Measurements from ENCODE around the gene OAT. TPM values are rescaled to one million over a fixed set of nuclear protein-coding genes. Genes with fewer than 3 reads are reported as not detected.
A peak's percentile ranks its signal among the peaks of the same experiment; 100 is the strongest.

Gene OAT
- total RNA-seq, 1 donor from 2014 or later, result 106 TPM

- no peak overlapping the region for H3K27ac ChIP-seq (ENCODE audit: low read depth, low read length)
- H3K27me3 ChIP-seq (ENCODE audit: control insufficient read depth in 3 of 3, insufficient read depth in 3 of 3, low read length in 3 of 3), result peaks cover 15 to 26% (median 16%) of the 10 kb centered on the region in 3 donors
- no peak overlapping the region for H3K9ac ChIP-seq (ENCODE audit: low read depth in 1 of 3, low read length in 3 of 3)
- no peak overlapping the region for H3K4me3 ChIP-seq (ENCODE audit: low read length in 3 of 3)
- peaks cover 0 to 5% (median 0%) of the 10 kb centered on the region in 3 donors for H3K4me1 ChIP-seq (ENCODE audit: control insufficient read depth in 3 of 3, insufficient read depth in 3 of 3, low read length in 3 of 3)
- no peaks in the 10 kb centered on the region for H3K36me3 ChIP-seq (ENCODE audit: control insufficient read depth in 3 of 3, insufficient read depth in 3 of 3, low read length in 3 of 3)
- H3K9me3 ChIP-seq (ENCODE audit: control insufficient read depth in 3 of 3, low read length in 3 of 3), result no peaks in the 10 kb centered on the region
Observed at GRCh38 chr10:124459395-124459794, 40.7 kb upstream of the OAT start.

GRCh38 chr10:124458889-124459288 is 40.2 kb upstream of the OAT start:
- no peaks in the 10 kb centered on the region for H3K9me3 ChIP-seq (ENCODE audit: control insufficient read depth in 3 of 3, low read length in 3 of 3)
- H3K4me3 ChIP-seq (ENCODE audit: low read length in 3 of 3), result no peak overlapping the region
- no peak overlapping the region for H3K9ac ChIP-seq (ENCODE audit: low read depth in 1 of 3, low read length in 3 of 3)
- peaks cover 0 to 5% (median 0%) of the 10 kb centered on the region in 3 donors for H3K4me1 ChIP-seq (ENCODE audit: control insufficient read depth in 3 of 3, insufficient read depth in 3 of 3, low read length in 3 of 3)
- H3K27me3 ChIP-seq (ENCODE audit: control insufficient read depth in 3 of 3, insufficient read depth in 3 of 3, low read length in 3 of 3), result peaks cover 16 to 30% (median 17%) of the 10 kb centered on the region in 3 donors
- no peaks in the 10 kb centered on the region for H3K36me3 ChIP-seq (ENCODE audit: control insufficient read depth in 3 of 3, insufficient read depth in 3 of 3, low read length in 3 of 3)
- H3K27ac ChIP-seq (ENCODE audit: low read depth, low read length), result no peak overlapping the region

- H3K4me1 ChIP-seq (ENCODE audit: control insufficient read depth in 3 of 3, insufficient read depth in 3 of 3, low read length in 3 of 3), result peaks cover 0 to 5% (median 0%) of the 10 kb centered on the region in 3 donors
- peaks cover 17 to 34% (median 20%) of the 10 kb centered on the region in 3 donors for H3K27me3 ChIP-seq (ENCODE audit: control insufficient read depth in 3 of 3, insufficient read depth in 3 of 3, low read length in 3 of 3)
- H3K9me3 ChIP-seq (ENCODE audit: control insufficient read depth in 3 of 3, low read length in 3 of 3), result no peaks in the 10 kb centered on the region
- no peak overlapping the region for H3K27ac ChIP-seq (ENCODE audit: low read depth, low read length)
- no peak overlapping the region for H3K4me3 ChIP-seq (ENCODE audit: low read length in 3 of 3)
- no peaks in the 10 kb centered on the region for H3K36me3 ChIP-seq (ENCODE audit: control insufficient read depth in 3 of 3, insufficient read depth in 3 of 3, low read length in 3 of 3)
- H3K9ac ChIP-seq (ENCODE audit: low read depth in 1 of 3, low read length in 3 of 3), result no peak overlapping the region
Observed at GRCh38 chr10:124458473-124458872, 39.8 kb upstream of the OAT start.

GRCh38 chr10:124455441-124455840 is 36.7 kb upstream of the OAT start:
- H3K4me1 ChIP-seq (ENCODE audit: control insufficient read depth in 3 of 3, insufficient read depth in 3 of 3, low read length in 3 of 3), result no peaks in the 10 kb centered on the region
- H3K27ac ChIP-seq (ENCODE audit: low read depth, low read length), result no peak overlapping the region
- H3K4me3 ChIP-seq (ENCODE audit: low read length in 3 of 3), result no peak overlapping the region
- H3K36me3 ChIP-seq (ENCODE audit: control insufficient read depth in 3 of 3, insufficient read depth in 3 of 3, low read length in 3 of 3), result no peaks in the 10 kb centered on the region
- no peak overlapping the region for H3K9ac ChIP-seq (ENCODE audit: low read depth in 1 of 3, low read length in 3 of 3)
- no peaks in the 10 kb centered on the region for H3K9me3 ChIP-seq (ENCODE audit: control insufficient read depth in 3 of 3, low read length in 3 of 3)
- H3K27me3 ChIP-seq (ENCODE audit: control insufficient read depth in 3 of 3, insufficient read depth in 3 of 3, low read length in 3 of 3), result peaks cover 37 to 50% (median 46%) of the 10 kb centered on the region in 3 donors

- Histone ChIP-seq H3K9me3 (ENCODE audit: control insufficient read depth in 3 of 3, low read length in 3 of 3) (no peaks in the 10 kb centered on the region), H3K4me1 (ENCODE audit: control insufficient read depth in 3 of 3, insufficient read depth in 3 of 3, low read length in 3 of 3) (peaks cover 6 to 11% (median 11%) of the 10 kb centered on the region in 3 donors), H3K4me3 (ENCODE audit: low read length in 3 of 3) (no peak overlapping the region), H3K36me3 (ENCODE audit: control insufficient read depth in 3 of 3, insufficient read depth in 3 of 3, low read length in 3 of 3) (no peaks in the 10 kb centered on the region), H3K9ac (ENCODE audit: low read depth in 1 of 3, low read length in 3 of 3) (no peak overlapping the region), H3K27me3 (ENCODE audit: control insufficient read depth in 3 of 3, insufficient read depth in 3 of 3, low read length in 3 of 3) (peaks cover 48 to 63% (median 58%) of the 10 kb centered on the region in 3 donors), H3K27ac (ENCODE audit: low read depth, low read length) (no peak overlapping the region)
Observed at GRCh38 chr10:124453960-124454610, 35.4 kb upstream of the OAT start.

GRCh38 chr10:124451276-124451675 is 32.6 kb upstream of the OAT start:
- no peak overlapping the region for H3K9ac ChIP-seq (ENCODE audit: low read depth in 1 of 3, low read length in 3 of 3)
- H3K4me3 ChIP-seq (ENCODE audit: low read length in 3 of 3), result no peak overlapping the region
- peaks cover 74 to 80% (median 79%) of the 10 kb centered on the region in 3 donors for H3K27me3 ChIP-seq (ENCODE audit: control insufficient read depth in 3 of 3, insufficient read depth in 3 of 3, low read length in 3 of 3)
- peaks cover 11 to 19% (median 17%) of the 10 kb centered on the region in 3 donors for H3K4me1 ChIP-seq (ENCODE audit: control insufficient read depth in 3 of 3, insufficient read depth in 3 of 3, low read length in 3 of 3)
- H3K9me3 ChIP-seq (ENCODE audit: control insufficient read depth in 3 of 3, low read length in 3 of 3), result no peaks in the 10 kb centered on the region
- no peaks in the 10 kb centered on the region for H3K36me3 ChIP-seq (ENCODE audit: control insufficient read depth in 3 of 3, insufficient read depth in 3 of 3, low read length in 3 of 3)
- no peak overlapping the region for H3K27ac ChIP-seq (ENCODE audit: low read depth, low read length)

- Histone ChIP-seq H3K27me3 (ENCODE audit: control insufficient read depth in 3 of 3, insufficient read depth in 3 of 3, low read length in 3 of 3) (peaks cover 74 to 79% (median 76%) of the 10 kb centered on the region in 3 donors), H3K36me3 (ENCODE audit: control insufficient read depth in 3 of 3, insufficient read depth in 3 of 3, low read length in 3 of 3) (no peaks in the 10 kb centered on the region), H3K9ac (ENCODE audit: low read depth in 1 of 3, low read length in 3 of 3) (no peak overlapping the region), H3K4me1 (ENCODE audit: control insufficient read depth in 3 of 3, insufficient read depth in 3 of 3, low read length in 3 of 3) (peaks cover 11 to 19% (median 17%) of the 10 kb centered on the region in 3 donors), H3K9me3 (ENCODE audit: control insufficient read depth in 3 of 3, low read length in 3 of 3) (no peaks in the 10 kb centered on the region), H3K4me3 (ENCODE audit: low read length in 3 of 3) (no peak overlapping the region), H3K27ac (ENCODE audit: low read depth, low read length) (no peak overlapping the region)
Observed at GRCh38 chr10:124450783-124451057, 32.0 kb upstream of the OAT start.

- Histone ChIP-seq H3K36me3 (ENCODE audit: control insufficient read depth in 3 of 3, insufficient read depth in 3 of 3, low read length in 3 of 3) (no peaks in the 10 kb centered on the region), H3K27ac (ENCODE audit: low read depth, low read length) (no peak within 1 kb of the TSS), H3K27me3 (ENCODE audit: control insufficient read depth in 3 of 3, insufficient read depth in 3 of 3, low read length in 3 of 3) (peaks cover 74 to 77% (median 75%) of the 10 kb centered on the region in 3 donors), H3K4me3 (ENCODE audit: low read length in 3 of 3) (peak within 1 kb of the TSS in 2 of 3 donors; percentile 36 to 56), H3K9me3 (ENCODE audit: control insufficient read depth in 3 of 3, low read length in 3 of 3) (no peaks in the 10 kb centered on the region), H3K9ac (ENCODE audit: low read depth in 1 of 3, low read length in 3 of 3) (peak within 1 kb of the TSS in 1 of 3 donors; percentile 8), H3K4me1 (ENCODE audit: control insufficient read depth in 3 of 3, insufficient read depth in 3 of 3, low read length in 3 of 3) (peaks cover 11 to 19% (median 17%) of the 10 kb centered on the region in 3 donors)
Observed at GRCh38 chr10:124450012-124450782, 31.5 kb upstream of the OAT start, which contains the start of gene NKX1-2. TSS of gene NKX1-2 (minus strand) at chr10:124450035. CDS start at chr10:124449943, 92 bp downstream.

GRCh38 chr10:124449170-124450011 is 30.7 kb upstream of the OAT start:
- Histone ChIP-seq H3K4me1 (ENCODE audit: control insufficient read depth in 3 of 3, insufficient read depth in 3 of 3, low read length in 3 of 3) (peaks cover 11 to 19% (median 17%) of the 10 kb centered on the region in 3 donors), H3K27me3 (ENCODE audit: control insufficient read depth in 3 of 3, insufficient read depth in 3 of 3, low read length in 3 of 3) (peaks cover 69 to 75% (median 72%) of the 10 kb centered on the region in 3 donors), H3K36me3 (ENCODE audit: control insufficient read depth in 3 of 3, insufficient read depth in 3 of 3, low read length in 3 of 3) (no peaks in the 10 kb centered on the region), H3K9ac (ENCODE audit: low read depth in 1 of 3, low read length in 3 of 3) (no peak overlapping the region), H3K4me3 (ENCODE audit: low read length in 3 of 3) (peak overlapping the region in 2 of 3 donors; percentile 27 to 45), H3K9me3 (ENCODE audit: control insufficient read depth in 3 of 3, low read length in 3 of 3) (no peaks in the 10 kb centered on the region), H3K27ac (ENCODE audit: low read depth, low read length) (no peak overlapping the region)

Measured in skeletal muscle tissue (tissue), 4 donors.